Endodermal cell (in vitro differentiated cells): ENCODE measurements around the gene LRSAM1. TPM values are rescaled to one million over a fixed set of nuclear protein-coding genes. Genes with fewer than 3 reads are reported as not detected.
A peak's percentile ranks its signal among the peaks of the same experiment; 100 is the strongest.

Experiments
- DNase-seq: peaks from one replicate; pipeline ENCODE4 v3.0.0-alpha.2; 2017
- H3K27ac ChIP-seq: 2 replicates; pipeline ENCODE4 v1.5.1; 2013; ENCODE audit warnings: mild to moderate bottlenecking, low read depth, low read length, moderate library complexity
- H3K27me3 ChIP-seq: 2 replicates; pipeline ENCODE4 v1.6.1; 2013; ENCODE audit warnings: mild to moderate bottlenecking, low read length, moderate library complexity; ENCODE audit not compliant: insufficient read depth, control insufficient read depth, poor library complexity, severe bottlenecking
- H3K36me3 ChIP-seq: 2 replicates; pipeline ENCODE4 v1.7.0; 2013; ENCODE audit warnings: mild to moderate bottlenecking, low read length, moderate library complexity; ENCODE audit not compliant: control insufficient read depth, insufficient read depth
- H3K4me1 ChIP-seq: one replicate; pipeline ENCODE4 v1.7.0; 2013; ENCODE audit warnings: low read length; ENCODE audit not compliant: control insufficient read depth, insufficient read depth
- H3K4me3 ChIP-seq: 2 replicates; pipeline ENCODE4 v1.5.1; 2013; ENCODE audit warnings: mild to moderate bottlenecking, low read length, moderate library complexity
- H3K9ac ChIP-seq: 2 replicates; pipeline ENCODE4 v1.6.1; 2013; ENCODE audit warnings: mild to moderate bottlenecking, low read length, moderate library complexity; ENCODE audit not compliant: poor library complexity, severe bottlenecking; ENCODE audit errors: extremely low read depth
- H3K9me3 ChIP-seq: 2 replicates; pipeline ENCODE4 v1.6.1; 2013; ENCODE audit warnings: mild to moderate bottlenecking, low read length, moderate library complexity; ENCODE audit not compliant: control insufficient read depth
- H3K27ac Mint-ChIP-seq: 2 replicates; pipeline ENCODE4 v1.8.0; 2020; ENCODE audit warnings: mixed read lengths
- H3K27me3 Mint-ChIP-seq: 2 replicates; pipeline ENCODE4 v1.8.0; 2021; ENCODE audit warnings: mild to moderate bottlenecking, mixed read lengths; ENCODE audit not compliant: insufficient read depth
- H3K36me3 Mint-ChIP-seq: 2 replicates; pipeline ENCODE4 v1.8.0; 2020; ENCODE audit warnings: low read depth, mixed read lengths
- H3K4me1 Mint-ChIP-seq: 2 replicates; pipeline ENCODE4 v1.8.0; 2020; ENCODE audit warnings: mixed read lengths
- H3K4me3 Mint-ChIP-seq: 2 replicates; pipeline ENCODE4 v1.8.0; 2020; ENCODE audit warnings: mild to moderate bottlenecking, moderate library complexity, mixed read lengths
- H3K9me3 Mint-ChIP-seq: 2 replicates; pipeline ENCODE4 v1.8.0; 2020; ENCODE audit warnings: mild to moderate bottlenecking, mixed read lengths
- WGBS, 2 experiments: methylation state at CpG; one replicate each; pipeline versions ENCODE4 v1.1.5 to v1.1.7; 2013; ENCODE audit warnings: missing lambda C conversion rate in 2 of 2, mixed read lengths in 1 of 2; ENCODE audit not compliant: insufficient coverage in 1 of 2, insufficient read length in 1 of 2; 5-methylcytosine and 5-hydroxymethylcytosine counted together
- total RNA-seq, 2 donors: library from RNA; stranded (reverse); fragmentation: NEBNext Ultra II Directional in 1 of 2; extraction: Animal tissue kit (Norgen Biotek cat#: 25700) in 1 of 2; gene quantifications; 2 replicates in 1 of 2; 3 replicates in 1 of 2; pipeline ENCODE4 v1.2.1, GENCODE V29; 2021
- TF ChIP-seq, protein P1 (sequence below): fragments of 200-600 bp; sonication (generic); conservative IDR thresholded peaks from 2 replicates; pipeline ENCODE4 v1.5.0; 2021; ENCODE audit warnings: antibody characterized with exemption, mild to moderate bottlenecking

The LRSAM1 gene
- total RNA-seq, 2 donors from 2014 or later, result 18.4 to 19.8 TPM

DNA sequence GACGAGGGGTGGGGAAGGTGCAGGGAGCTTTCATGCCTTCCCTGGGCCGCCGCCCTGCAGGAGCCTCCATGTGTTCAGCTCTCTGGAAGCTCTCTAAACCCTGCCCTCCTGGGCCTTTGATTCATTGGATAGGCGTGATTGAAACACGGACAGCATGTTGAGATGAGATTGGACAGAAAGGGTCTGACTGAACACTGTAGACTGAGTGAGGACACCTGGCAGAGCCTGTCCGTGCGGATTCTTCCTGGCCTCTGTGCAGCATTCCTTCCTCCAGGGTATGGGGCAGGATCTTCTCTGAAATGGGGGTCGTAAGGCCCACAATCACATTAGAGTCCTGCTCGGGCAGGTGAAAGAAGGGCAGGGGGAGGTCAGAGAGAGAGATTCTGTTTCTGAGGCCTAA lies 12.9 kb upstream of the LRSAM1 start:
- Histone ChIP-seq H3K27ac (no peak overlapping the region), H3K9me3 (no peaks in the 10 kb centered on the region), H3K4me1 (no peaks in the 10 kb centered on the region), H3K27me3 (no peaks in the 10 kb centered on the region), H3K36me3 (peaks cover 70% of the 10 kb centered on the region), H3K4me3 (no peak overlapping the region), H3K9ac (no peak overlapping the region)
- TF ChIP-seq, protein P1, sequence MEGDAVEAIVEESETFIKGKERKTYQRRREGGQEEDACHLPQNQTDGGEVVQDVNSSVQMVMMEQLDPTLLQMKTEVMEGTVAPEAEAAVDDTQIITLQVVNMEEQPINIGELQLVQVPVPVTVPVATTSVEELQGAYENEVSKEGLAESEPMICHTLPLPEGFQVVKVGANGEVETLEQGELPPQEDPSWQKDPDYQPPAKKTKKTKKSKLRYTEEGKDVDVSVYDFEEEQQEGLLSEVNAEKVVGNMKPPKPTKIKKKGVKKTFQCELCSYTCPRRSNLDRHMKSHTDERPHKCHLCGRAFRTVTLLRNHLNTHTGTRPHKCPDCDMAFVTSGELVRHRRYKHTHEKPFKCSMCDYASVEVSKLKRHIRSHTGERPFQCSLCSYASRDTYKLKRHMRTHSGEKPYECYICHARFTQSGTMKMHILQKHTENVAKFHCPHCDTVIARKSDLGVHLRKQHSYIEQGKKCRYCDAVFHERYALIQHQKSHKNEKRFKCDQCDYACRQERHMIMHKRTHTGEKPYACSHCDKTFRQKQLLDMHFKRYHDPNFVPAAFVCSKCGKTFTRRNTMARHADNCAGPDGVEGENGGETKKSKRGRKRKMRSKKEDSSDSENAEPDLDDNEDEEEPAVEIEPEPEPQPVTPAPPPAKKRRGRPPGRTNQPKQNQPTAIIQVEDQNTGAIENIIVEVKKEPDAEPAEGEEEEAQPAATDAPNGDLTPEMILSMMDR, result no peak
- Mint-ChIP-seq H3K9me3 (peaks cover 11% of the 10 kb centered on the region), H3K27me3 (no peaks in the 10 kb centered on the region), H3K4me3 (no peak overlapping the region), H3K4me1 (no peaks in the 10 kb centered on the region), H3K36me3 (peaks cover 87% of the 10 kb centered on the region), H3K27ac (peak overlapping the region; percentile 4)
- DNase-seq, result no peak
- WGBS, 2 experiments, result 94 to 96% methylated on average over 5 to 9 of the region's 9 CpGs

DNA sequence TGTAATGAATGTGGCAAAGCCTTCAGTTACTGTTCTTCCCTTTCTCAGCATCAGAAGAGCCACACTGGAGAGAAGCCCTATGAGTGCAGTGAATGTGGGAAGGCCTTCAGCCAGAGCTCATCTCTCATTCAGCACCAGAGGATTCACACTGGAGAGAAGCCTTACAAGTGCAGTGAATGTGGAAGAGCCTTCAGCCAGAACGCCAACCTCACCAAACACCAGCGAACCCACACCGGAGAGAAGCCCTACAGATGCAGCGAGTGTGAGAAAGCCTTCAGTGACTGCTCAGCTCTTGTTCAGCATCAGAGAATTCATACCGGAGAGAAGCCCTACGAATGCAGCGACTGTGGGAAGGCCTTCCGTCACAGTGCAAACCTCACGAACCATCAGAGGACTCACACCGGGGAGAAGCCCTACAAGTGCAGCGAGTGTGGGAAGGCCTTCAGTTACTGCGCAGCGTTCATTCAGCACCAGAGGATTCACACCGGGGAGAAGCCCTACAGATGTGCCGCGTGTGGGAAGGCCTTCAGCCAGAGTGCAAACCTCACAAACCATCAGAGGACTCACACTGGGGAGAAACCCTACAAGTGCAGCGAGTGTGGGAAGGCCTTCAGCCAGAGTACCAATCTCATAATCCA lies 6.9 kb upstream of the LRSAM1 start:
- H3K4me1 Mint-ChIP-seq, result peaks cover 17% of the 10 kb centered on the region
- no peak overlapping the region for H3K27ac Mint-ChIP-seq
- H3K36me3 Mint-ChIP-seq, result peaks cover 95% of the 10 kb centered on the region
- TF ChIP-seq, protein P1, result no peak
- Histone ChIP-seq H3K9ac (no peak overlapping the region), H3K27ac (no peak overlapping the region), H3K4me3 (no peak overlapping the region), H3K4me1 (no peaks in the 10 kb centered on the region), H3K9me3 (no peaks in the 10 kb centered on the region), H3K36me3 (peaks cover 57% of the 10 kb centered on the region), H3K27me3 (no peaks in the 10 kb centered on the region)
- H3K9me3 Mint-ChIP-seq, result peaks cover 34% of the 10 kb centered on the region
- H3K27me3 Mint-ChIP-seq, result no peaks in the 10 kb centered on the region
- H3K4me3 Mint-ChIP-seq, result no peak overlapping the region
- 92 to 97% methylated on average over 14 to 17 of the region's 17 CpGs for WGBS, 2 experiments
- peak; percentile 63 for DNase-seq

DNA sequence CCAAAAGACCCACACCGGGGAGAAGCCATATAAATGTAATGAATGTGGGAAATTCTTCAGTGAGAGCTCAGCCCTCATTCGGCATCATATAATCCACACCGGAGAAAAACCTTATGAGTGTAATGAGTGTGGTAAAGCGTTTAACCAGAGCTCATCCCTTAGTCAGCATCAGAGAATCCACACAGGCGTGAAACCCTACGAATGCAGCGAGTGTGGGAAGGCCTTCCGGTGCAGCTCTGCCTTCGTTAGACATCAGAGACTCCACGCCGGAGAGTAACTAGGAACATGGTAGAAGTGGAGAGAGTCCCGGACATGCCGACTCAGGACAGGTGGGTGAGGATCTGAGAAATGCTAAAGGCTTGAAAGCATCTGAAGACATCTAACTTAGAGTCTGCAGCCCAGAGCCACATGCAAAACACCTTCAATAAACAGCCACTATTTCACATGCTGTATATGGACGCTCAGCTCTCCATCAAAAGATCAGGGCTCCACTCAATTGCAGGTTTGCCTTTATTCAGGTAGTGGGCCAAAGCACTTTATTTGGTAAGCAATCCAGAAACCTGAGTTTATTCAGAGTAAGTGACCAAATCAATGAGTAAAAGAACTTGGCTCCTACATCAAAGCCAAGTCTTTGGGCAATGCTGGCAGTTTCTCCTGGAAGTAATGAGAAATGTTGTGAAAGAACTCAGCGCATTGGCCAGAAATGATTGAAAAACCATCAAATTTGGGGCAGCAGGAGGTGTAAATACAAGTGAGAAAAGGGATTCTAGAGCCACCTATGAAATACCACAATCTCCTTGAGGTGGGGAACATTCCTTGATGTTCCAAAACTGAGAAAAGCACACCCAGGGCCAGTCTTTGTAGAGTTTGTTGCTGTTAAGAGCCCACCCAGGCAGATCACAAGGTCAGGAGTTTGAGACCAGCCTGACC lies 6.1 kb upstream of the LRSAM1 start:
- Mint-ChIP-seq H3K27ac (no peak overlapping the region), H3K27me3 (no peaks in the 10 kb centered on the region), H3K4me3 (no peak overlapping the region), H3K36me3 (peaks cover 97% of the 10 kb centered on the region), H3K9me3 (peaks cover 34% of the 10 kb centered on the region), H3K4me1 (peaks cover 24% of the 10 kb centered on the region)
- no peaks in the 10 kb centered on the region for H3K27me3 ChIP-seq
- no peak overlapping the region for H3K9ac ChIP-seq
- no peak overlapping the region for H3K4me3 ChIP-seq
- no peaks in the 10 kb centered on the region for H3K9me3 ChIP-seq
- no peak overlapping the region for H3K27ac ChIP-seq
- DNase-seq, result peak; percentile 54
- WGBS, 2 experiments, result 95 to 97% methylated on average over 12 to 15 of the region's 15 CpGs
- no peaks in the 10 kb centered on the region for H3K4me1 ChIP-seq
- peaks cover 62% of the 10 kb centered on the region for H3K36me3 ChIP-seq
- TF ChIP-seq, protein P1, result no peak
